ENCODE measurements around the gene MCOLN2.

The MCOLN2 gene

GRCh38 chr1:84944767-84945486 lies 52.0 kb downstream of the MCOLN2 start:
- ATAC-seq (ENCODE audit: low read depth) (peak; percentile 85), DNase-seq (ENCODE audit: low spot score) (no peak)
- no peak overlapping the region for H3K27ac ChIP-seq (ENCODE audit: poor library complexity, severe bottlenecking)
- TF ChIP-seq, protein P1, sequence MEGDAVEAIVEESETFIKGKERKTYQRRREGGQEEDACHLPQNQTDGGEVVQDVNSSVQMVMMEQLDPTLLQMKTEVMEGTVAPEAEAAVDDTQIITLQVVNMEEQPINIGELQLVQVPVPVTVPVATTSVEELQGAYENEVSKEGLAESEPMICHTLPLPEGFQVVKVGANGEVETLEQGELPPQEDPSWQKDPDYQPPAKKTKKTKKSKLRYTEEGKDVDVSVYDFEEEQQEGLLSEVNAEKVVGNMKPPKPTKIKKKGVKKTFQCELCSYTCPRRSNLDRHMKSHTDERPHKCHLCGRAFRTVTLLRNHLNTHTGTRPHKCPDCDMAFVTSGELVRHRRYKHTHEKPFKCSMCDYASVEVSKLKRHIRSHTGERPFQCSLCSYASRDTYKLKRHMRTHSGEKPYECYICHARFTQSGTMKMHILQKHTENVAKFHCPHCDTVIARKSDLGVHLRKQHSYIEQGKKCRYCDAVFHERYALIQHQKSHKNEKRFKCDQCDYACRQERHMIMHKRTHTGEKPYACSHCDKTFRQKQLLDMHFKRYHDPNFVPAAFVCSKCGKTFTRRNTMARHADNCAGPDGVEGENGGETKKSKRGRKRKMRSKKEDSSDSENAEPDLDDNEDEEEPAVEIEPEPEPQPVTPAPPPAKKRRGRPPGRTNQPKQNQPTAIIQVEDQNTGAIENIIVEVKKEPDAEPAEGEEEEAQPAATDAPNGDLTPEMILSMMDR (IDR thresholded peaks at IDR 0.05; ENCODE audit: poor library complexity, severe bottlenecking) = peak; percentile 98
- no peaks in the 10 kb centered on the region for H3K9me3 ChIP-seq (ENCODE audit: severe bottlenecking)
- H3K36me3 ChIP-seq (ENCODE audit: low read depth) = no peaks in the 10 kb centered on the region
- peak overlapping the region; percentile 17 for H3K4me3 ChIP-seq (ENCODE audit: severe bottlenecking)
- H3K4me1 ChIP-seq (ENCODE audit: insufficient read depth, poor library complexity, severe bottlenecking) = peaks cover 5% of the 10 kb centered on the region
- H3K27me3 ChIP-seq (ENCODE audit: insufficient read depth, poor library complexity, severe bottlenecking) = no peaks in the 10 kb centered on the region

- TF ChIP-seq, protein P1 (IDR thresholded peaks at IDR 0.05; ENCODE audit: poor library complexity, severe bottlenecking) = no peak
- no peak for DNase-seq (ENCODE audit: low spot score)
- H3K9me3 ChIP-seq (ENCODE audit: severe bottlenecking) = no peaks in the 10 kb centered on the region
Measured at GRCh38 chr1:84941843-84942242, 55.1 kb downstream of the MCOLN2 start.

GRCh38 chr1:84940481-84940880 lies 56.4 kb downstream of the MCOLN2 start:
- H3K9me3 ChIP-seq (ENCODE audit: severe bottlenecking) = no peaks in the 10 kb centered on the region
- DNase-seq (ENCODE audit: low spot score) (no peak), ATAC-seq (ENCODE audit: low read depth) (peak; percentile 54; the same call in 2 of the 3 replicates)
- H3K27me3 ChIP-seq (ENCODE audit: insufficient read depth, poor library complexity, severe bottlenecking) = no peaks in the 10 kb centered on the region
- H3K27ac ChIP-seq (ENCODE audit: poor library complexity, severe bottlenecking) = no peak overlapping the region
- H3K36me3 ChIP-seq (ENCODE audit: low read depth) = no peaks in the 10 kb centered on the region
- peaks cover 1% of the 10 kb centered on the region for H3K4me1 ChIP-seq (ENCODE audit: insufficient read depth, poor library complexity, severe bottlenecking)
- TF ChIP-seq, protein P1 (IDR thresholded peaks at IDR 0.05; ENCODE audit: poor library complexity, severe bottlenecking) = no peak
- H3K4me3 ChIP-seq (ENCODE audit: severe bottlenecking) = no peak overlapping the region

More at GRCh38 chr1:84941843-84942242, 55.1 kb downstream of the MCOLN2 start:
- H3K4me3 ChIP-seq (ENCODE audit: severe bottlenecking) = no peak overlapping the region
- H3K36me3 ChIP-seq (ENCODE audit: low read depth) = no peaks in the 10 kb centered on the region
- ATAC-seq (ENCODE audit: low read depth) = no peak
- no peak overlapping the region for H3K27ac ChIP-seq (ENCODE audit: poor library complexity, severe bottlenecking)
- H3K27me3 ChIP-seq (ENCODE audit: insufficient read depth, poor library complexity, severe bottlenecking) = no peaks in the 10 kb centered on the region
- peaks cover 5% of the 10 kb centered on the region for H3K4me1 ChIP-seq (ENCODE audit: insufficient read depth, poor library complexity, severe bottlenecking)

GRCh38 chr1:84939761-84940160 lies 57.2 kb downstream of the MCOLN2 start:
- H3K27ac ChIP-seq (ENCODE audit: poor library complexity, severe bottlenecking) = no peak overlapping the region
- ATAC-seq (ENCODE audit: low read depth) (no peak), DNase-seq (ENCODE audit: low spot score) (no peak)
- no peaks in the 10 kb centered on the region for H3K9me3 ChIP-seq (ENCODE audit: severe bottlenecking)
- H3K4me3 ChIP-seq (ENCODE audit: severe bottlenecking) = no peak overlapping the region
- no peaks in the 10 kb centered on the region for H3K36me3 ChIP-seq (ENCODE audit: low read depth)
- H3K4me1 ChIP-seq (ENCODE audit: insufficient read depth, poor library complexity, severe bottlenecking) = no peaks in the 10 kb centered on the region
- TF ChIP-seq, protein P1 (IDR thresholded peaks at IDR 0.05; ENCODE audit: poor library complexity, severe bottlenecking) = no peak
- no peaks in the 10 kb centered on the region for H3K27me3 ChIP-seq (ENCODE audit: insufficient read depth, poor library complexity, severe bottlenecking)

- no peaks in the 10 kb centered on the region for H3K9me3 ChIP-seq (ENCODE audit: severe bottlenecking)
- TF ChIP-seq, protein P1 (IDR thresholded peaks at IDR 0.05; ENCODE audit: poor library complexity, severe bottlenecking) = no peak
- ATAC-seq (ENCODE audit: low read depth) (no peak), DNase-seq (ENCODE audit: low spot score) (no peak)
- no peak overlapping the region for H3K27ac ChIP-seq (ENCODE audit: poor library complexity, severe bottlenecking)
- H3K36me3 ChIP-seq (ENCODE audit: low read depth) = no peaks in the 10 kb centered on the region
- H3K27me3 ChIP-seq (ENCODE audit: insufficient read depth, poor library complexity, severe bottlenecking) = no peaks in the 10 kb centered on the region
- no peak overlapping the region for H3K4me3 ChIP-seq (ENCODE audit: severe bottlenecking)
- no peaks in the 10 kb centered on the region for H3K4me1 ChIP-seq (ENCODE audit: insufficient read depth, poor library complexity, severe bottlenecking)
Measured at GRCh38 chr1:84939151-84939550, 57.8 kb downstream of the MCOLN2 start.

Measured in RWPE2 (cell line).